C4-2B (cell line): Measurements from ENCODE around the gene EPHA6.

Experiments used
- CTCF ChIP-seq: fragments of 450-650 bp; conservative IDR thresholded peaks from 2 replicates; pipeline ENCODE4 v1.5.1; 2017; ENCODE audit warnings: mild to moderate bottlenecking
- ZFX ChIP-seq: fragments of 450-650 bp; IDR thresholded peaks from 2 replicates; pipeline ENCODE4 v1.6.1; 2017

DNA sequence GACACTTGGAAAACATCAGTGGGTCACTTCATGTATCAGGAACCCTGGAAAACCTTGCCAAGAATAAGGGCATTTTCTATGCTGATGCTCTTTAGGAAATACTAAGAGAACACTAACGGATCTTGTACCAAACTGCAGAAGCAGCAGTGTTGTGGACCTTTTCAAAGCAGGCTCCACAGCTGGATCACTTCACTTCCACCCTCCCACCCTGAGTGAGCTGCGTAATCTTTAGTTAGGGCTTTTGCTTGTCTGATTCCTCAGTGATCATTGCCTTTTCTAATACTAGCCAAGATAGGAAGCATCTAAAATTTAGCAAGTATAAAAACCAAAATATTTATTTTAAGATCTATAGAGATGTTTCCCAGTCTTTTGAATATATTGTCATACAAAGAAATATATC lies 229.0 kb downstream of the EPHA6 start:
- TF ChIP-seq CTCF, result no peak
- no peak for TF ChIP-seq ZFX
